H1 (cell line): ENCODE measurements around the gene MIEF2. TPM values are rescaled to one million over a fixed set of nuclear protein-coding genes. Genes with fewer than 3 reads are reported as not detected.

Source experiments
- CEBPB ChIP-seq: IDR thresholded peaks from 2 replicates; pipeline ENCODE4 v1.6.1; 2012; ENCODE audit warnings: low read depth, low read length
- GABPA ChIP-seq: IDR thresholded peaks from 2 replicates; pipeline ENCODE4 v1.6.1; 2011; ENCODE audit warnings: mild to moderate bottlenecking, low read length, moderate library complexity, borderline replicate concordance; ENCODE audit not compliant: insufficient read depth
- MAFK ChIP-seq: IDR thresholded peaks from 2 replicates; pipeline ENCODE4 v1.6.1; 2012; ENCODE audit warnings: low read depth, mild to moderate bottlenecking, improper control_type of control experiment, low read length
- polyA plus RNA-seq, 7 experiments: library from polyadenylated mRNA; depleted of rRNA in 3 of 7; stranded (reverse) in 5 of 7; unstranded in 2 of 7; fragments of >200 nt in 5 of 7; fragments of 200-250 nt in 2 of 7; gene quantifications; 1 replicate in 5 of 7; 2 replicates in 1 of 7; 4 replicates in 1 of 7; pipeline versions ENCODE4 v1.2.1 to v1.2.3, GENCODE V29; 2011 to 2013; ENCODE audit warnings: missing spikeins in 2 of 7, mixed read lengths in 2 of 7
- total RNA-seq: library from RNA; stranded (reverse); fragmentation: NEBNext Ultra II Directional; extraction: Animal tissue kit (Norgen Biotek cat#: 25700); gene quantifications from 2 replicates; pipeline ENCODE4 v1.2.1, GENCODE V29; 2021

MIEF2 gene
- total and polyA plus RNA-seq, 2 of the 8 experiments (the other 6 are each of a cell fraction or from before 2014, with no cell fraction given), result 9.9 to 24.9 TPM

- TF ChIP-seq GABPA, result no peak
- no peak for TF ChIP-seq CEBPB
- TF ChIP-seq MAFK, result no peak
Observed at GRCh38 chr17:18240449-18240848, 20.0 kb upstream of the MIEF2 start (continued).
